ENCODE results near the gene SLC9C1.

SLC9C1 gene

DNA sequence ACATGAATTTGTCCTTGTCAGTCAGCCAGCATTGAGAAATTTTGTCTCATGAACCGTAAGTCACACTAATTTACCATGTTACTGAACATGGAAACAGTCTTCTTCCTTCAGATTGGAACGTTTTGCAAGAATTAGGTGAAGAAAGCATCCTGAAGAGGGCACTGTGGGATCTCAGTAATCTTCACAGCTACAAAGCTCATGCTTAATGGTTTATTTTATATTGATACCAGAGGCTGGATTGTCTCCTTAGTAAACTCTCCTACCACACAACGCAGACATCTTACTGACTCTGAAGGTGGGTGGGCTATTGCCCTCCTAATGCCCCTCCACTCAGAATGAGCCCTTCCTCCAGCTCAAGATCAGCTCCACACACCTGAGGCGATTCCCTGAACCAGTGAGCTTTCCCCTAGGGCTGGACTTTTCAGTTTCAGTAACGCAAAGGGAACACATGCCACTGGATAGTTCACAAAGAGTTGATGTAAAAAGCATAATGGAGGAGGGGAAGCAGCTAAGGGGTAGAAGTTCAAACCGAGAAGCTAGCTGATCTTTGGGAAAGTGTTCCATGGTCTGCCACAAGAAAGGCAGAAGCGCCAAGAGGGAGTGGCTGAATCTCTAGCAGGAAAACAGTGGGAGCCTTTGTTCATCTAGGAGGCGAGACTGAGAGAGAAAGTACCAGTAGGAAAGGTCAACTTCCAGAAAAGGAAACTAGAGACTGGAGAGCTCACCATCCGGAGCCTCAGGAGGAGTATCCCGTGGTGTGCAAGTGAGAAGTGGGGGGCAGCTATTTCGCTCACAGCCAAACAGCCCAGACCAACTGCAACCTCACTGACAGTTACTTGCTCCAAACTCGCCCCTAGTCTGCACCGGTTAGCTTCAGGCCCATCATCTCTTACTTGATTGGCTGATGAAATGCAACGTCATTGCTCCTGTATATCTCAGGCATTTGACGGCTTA lies at the start of gene SLC9C1:
Gene SLC9C1, minus strand, starts transcription at position 849 of the 954 bp plus-strand sequence. CDS start 7,425 bp downstream, outside the sequence.
- H3K4me3 ChIP-seq (ENCODE audit: low read depth, low read length): peak within 1 kb of the TSS; percentile 49
- TF ChIP-seq, protein P1, sequence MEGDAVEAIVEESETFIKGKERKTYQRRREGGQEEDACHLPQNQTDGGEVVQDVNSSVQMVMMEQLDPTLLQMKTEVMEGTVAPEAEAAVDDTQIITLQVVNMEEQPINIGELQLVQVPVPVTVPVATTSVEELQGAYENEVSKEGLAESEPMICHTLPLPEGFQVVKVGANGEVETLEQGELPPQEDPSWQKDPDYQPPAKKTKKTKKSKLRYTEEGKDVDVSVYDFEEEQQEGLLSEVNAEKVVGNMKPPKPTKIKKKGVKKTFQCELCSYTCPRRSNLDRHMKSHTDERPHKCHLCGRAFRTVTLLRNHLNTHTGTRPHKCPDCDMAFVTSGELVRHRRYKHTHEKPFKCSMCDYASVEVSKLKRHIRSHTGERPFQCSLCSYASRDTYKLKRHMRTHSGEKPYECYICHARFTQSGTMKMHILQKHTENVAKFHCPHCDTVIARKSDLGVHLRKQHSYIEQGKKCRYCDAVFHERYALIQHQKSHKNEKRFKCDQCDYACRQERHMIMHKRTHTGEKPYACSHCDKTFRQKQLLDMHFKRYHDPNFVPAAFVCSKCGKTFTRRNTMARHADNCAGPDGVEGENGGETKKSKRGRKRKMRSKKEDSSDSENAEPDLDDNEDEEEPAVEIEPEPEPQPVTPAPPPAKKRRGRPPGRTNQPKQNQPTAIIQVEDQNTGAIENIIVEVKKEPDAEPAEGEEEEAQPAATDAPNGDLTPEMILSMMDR (IDR thresholded peaks at IDR 0.05; ENCODE audit: low read depth, low read length): 0 out of 2 replicates have a peak, but pooled peaks have one; percentile 21

GRCh38 chr3:112341386-112341785 lies 47.4 kb upstream of the SLC9C1 start:
- no peak overlapping the region for H3K4me3 ChIP-seq (ENCODE audit: low read depth, low read length)
- TF ChIP-seq, protein P1 (IDR thresholded peaks at IDR 0.05; ENCODE audit: low read depth, low read length): no peak

- TF ChIP-seq, protein P1 (IDR thresholded peaks at IDR 0.05; ENCODE audit: low read depth, low read length): no peak
- no peak overlapping the region for H3K4me3 ChIP-seq (ENCODE audit: low read depth, low read length)
These were observed 45.6 kb upstream of the SLC9C1 start for GRCh38 chr3:112339609-112340008.

DNA sequence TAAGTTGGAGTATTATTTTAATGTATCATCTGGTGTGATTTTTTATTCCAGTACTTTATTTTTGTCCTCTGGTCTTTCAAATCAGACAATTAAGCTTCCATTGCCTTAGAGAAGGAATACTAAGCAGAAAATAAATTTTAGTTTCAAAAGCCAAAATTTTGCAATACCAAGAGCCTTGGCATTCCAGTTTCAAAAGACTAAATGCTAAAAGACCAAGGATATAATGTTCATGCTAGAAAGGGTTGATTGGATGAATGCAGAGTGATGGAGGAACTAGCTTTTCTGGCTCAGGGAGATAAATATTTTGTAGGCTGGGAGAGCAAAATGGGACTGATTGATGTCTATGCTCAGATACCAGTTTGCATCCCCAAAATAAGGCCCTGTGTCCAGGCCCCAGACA lies 45.1 kb upstream of the SLC9C1 start:
- no peak overlapping the region for H3K4me3 ChIP-seq (ENCODE audit: low read depth, low read length)
- TF ChIP-seq, protein P1 (IDR thresholded peaks at IDR 0.05; ENCODE audit: low read depth, low read length): no peak

DNA sequence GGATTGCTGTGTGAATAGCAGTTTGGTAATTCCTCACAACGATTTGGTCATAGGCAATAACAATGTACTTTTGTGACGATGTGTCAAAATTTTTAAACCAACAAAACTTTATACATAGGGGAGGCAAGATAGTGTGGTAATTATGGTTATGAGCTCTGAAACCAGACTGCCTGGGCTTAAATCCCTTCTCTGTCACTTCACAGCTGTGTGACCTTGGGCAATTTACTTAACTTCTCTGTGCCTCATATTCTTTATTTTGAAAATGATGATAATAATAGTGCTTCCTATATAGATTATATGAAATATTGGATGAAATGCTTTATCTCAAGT lies 44.7 kb upstream of the SLC9C1 start:
- no peak overlapping the region for H3K4me3 ChIP-seq (ENCODE audit: low read depth, low read length)
- TF ChIP-seq, protein P1 (IDR thresholded peaks at IDR 0.05; ENCODE audit: low read depth, low read length): no peak

GRCh38 chr3:112338021-112338726 lies 44.2 kb upstream of the SLC9C1 start:
- TF ChIP-seq, protein P1 (IDR thresholded peaks at IDR 0.05; ENCODE audit: low read depth, low read length): no peak
- no peak overlapping the region for H3K4me3 ChIP-seq (ENCODE audit: low read depth, low read length)

DNA sequence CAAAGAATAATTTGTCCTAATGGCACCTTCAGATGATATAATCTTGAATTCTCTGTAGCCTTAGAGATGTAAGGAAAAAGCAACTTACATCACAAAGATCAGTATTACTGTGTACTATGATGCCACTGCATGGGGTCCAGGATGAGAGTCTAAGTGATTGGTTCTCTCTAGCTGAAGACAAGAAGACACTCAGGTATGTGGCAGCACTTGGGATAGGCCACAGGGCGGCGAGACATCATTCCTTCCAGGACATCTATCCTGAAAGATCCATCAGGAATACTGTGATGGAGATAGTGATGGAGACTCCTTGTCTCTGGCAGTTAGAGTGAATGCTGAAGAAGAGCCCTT lies 41.4 kb upstream of the SLC9C1 start:
- no peak overlapping the region for H3K4me3 ChIP-seq (ENCODE audit: low read depth, low read length)
- TF ChIP-seq, protein P1 (IDR thresholded peaks at IDR 0.05; ENCODE audit: low read depth, low read length): no peak

Data from WI38 (cell line).